ENCODE measurements around the gene ATP4A.

The ATP4A gene

GRCh38 chr19:35512831-35513627, 50.4 kb downstream of the ATP4A start:
- Histone ChIP-seq H3K4me1 (ENCODE audit: insufficient read depth, low read length, poor library complexity, severe bottlenecking) (peaks cover 13% of the 10 kb centered on the region), H3K27me3 (ENCODE audit: insufficient read depth, low read length, poor library complexity, severe bottlenecking) (no peaks in the 10 kb centered on the region), H4K20me1 (ENCODE audit: insufficient read depth, low read length, poor library complexity, severe bottlenecking) (no peaks in the 10 kb centered on the region), H3K4me3 (ENCODE audit: low read length, poor library complexity, severe bottlenecking) (no peak overlapping the region), H3K36me3 (ENCODE audit: insufficient read depth, low read length) (no peaks in the 10 kb centered on the region), H3K4me2 (ENCODE audit: low read depth, low read length, poor library complexity, severe bottlenecking) (no peak overlapping the region), H3F3A (ENCODE audit: low read depth) (no peaks in the 10 kb centered on the region), H3K9me2 (replicated peaks; ENCODE audit: low read depth, low read length) (no peaks in the 10 kb centered on the region), H2AFZ (ENCODE audit: low read length) (no peak overlapping the region), H3K9ac (ENCODE audit: low read depth, low read length, poor library complexity, severe bottlenecking) (no peak overlapping the region), H3K9me3 (ENCODE audit: insufficient read depth, low read depth, low read length) (no peaks in the 10 kb centered on the region), H3K79me2 (ENCODE audit: insufficient read depth, low read length) (no peaks in the 10 kb centered on the region)
- TF ChIP-seq EZH2phosphoT487 (IDR thresholded peaks at IDR 0.05; ENCODE audit: borderline replicate concordance) (no peak), CTCF (conservative IDR thresholded peaks at IDR 0.05; ENCODE audit: low read length) (no peak)

DNA sequence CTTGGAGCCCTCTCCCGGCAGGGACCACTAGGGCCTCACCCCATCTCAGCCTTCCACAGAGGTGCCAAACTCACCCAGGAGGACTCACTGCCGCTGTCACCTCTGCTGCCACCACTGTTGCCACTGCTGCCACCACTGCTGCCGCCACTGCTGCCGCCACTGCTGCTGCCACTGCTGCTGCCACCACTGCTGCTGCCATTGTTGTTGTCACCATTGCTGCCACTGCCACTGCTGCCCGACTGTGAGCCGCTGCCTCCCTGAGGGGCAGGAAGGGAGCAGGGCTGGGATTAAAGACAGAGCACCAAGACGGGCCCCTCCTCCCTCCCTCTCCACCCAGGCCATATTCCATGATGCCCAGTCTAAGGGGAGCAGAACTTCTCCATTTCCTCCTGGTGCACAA, 52.1 kb downstream of the ATP4A start:
- Histone ChIP-seq H3F3A (ENCODE audit: low read depth) (no peaks in the 10 kb centered on the region), H3K36me3 (ENCODE audit: insufficient read depth, low read length) (no peaks in the 10 kb centered on the region), H3K27me3 (ENCODE audit: insufficient read depth, low read length, poor library complexity, severe bottlenecking) (no peaks in the 10 kb centered on the region), H3K9ac (ENCODE audit: low read depth, low read length, poor library complexity, severe bottlenecking) (no peak overlapping the region), H3K79me2 (ENCODE audit: insufficient read depth, low read length) (no peaks in the 10 kb centered on the region), H3K4me1 (ENCODE audit: insufficient read depth, low read length, poor library complexity, severe bottlenecking) (peaks cover 13% of the 10 kb centered on the region), H3K4me3 (ENCODE audit: low read length, poor library complexity, severe bottlenecking) (no peak overlapping the region), H4K20me1 (ENCODE audit: insufficient read depth, low read length, poor library complexity, severe bottlenecking) (no peaks in the 10 kb centered on the region), H2AFZ (ENCODE audit: low read length) (no peak overlapping the region), H3K9me3 (ENCODE audit: insufficient read depth, low read depth, low read length) (no peaks in the 10 kb centered on the region), H3K9me2 (replicated peaks; ENCODE audit: low read depth, low read length) (no peaks in the 10 kb centered on the region), H3K4me2 (ENCODE audit: low read depth, low read length, poor library complexity, severe bottlenecking) (no peak overlapping the region)
- TF ChIP-seq EZH2phosphoT487 (IDR thresholded peaks at IDR 0.05; ENCODE audit: borderline replicate concordance) = no peak

DNA sequence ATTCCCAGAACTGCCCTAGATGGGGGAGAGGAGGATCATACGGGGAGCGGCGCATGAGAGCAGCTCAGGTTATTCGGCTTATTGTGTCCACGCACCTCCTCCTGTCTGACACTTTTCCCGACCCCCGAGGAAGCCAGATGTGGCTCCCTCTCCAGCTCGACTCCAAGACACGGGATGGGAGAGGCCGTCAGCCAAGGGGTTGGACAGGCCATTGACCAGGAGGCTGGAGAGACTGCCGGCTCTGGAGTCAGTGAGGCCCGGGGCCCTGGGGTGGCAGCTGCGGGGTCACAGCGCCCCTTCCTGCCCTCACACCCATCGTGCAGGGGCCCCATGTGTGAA, 52.9 kb downstream of the ATP4A start:
- TF ChIP-seq CTCF (conservative IDR thresholded peaks at IDR 0.05; ENCODE audit: low read length) (no peak), EZH2phosphoT487 (IDR thresholded peaks at IDR 0.05; ENCODE audit: borderline replicate concordance) (no peak)
- Histone ChIP-seq H3K4me1 (ENCODE audit: insufficient read depth, low read length, poor library complexity, severe bottlenecking) (peaks cover 13% of the 10 kb centered on the region), H3K9ac (ENCODE audit: low read depth, low read length, poor library complexity, severe bottlenecking) (no peak overlapping the region), H3K9me3 (ENCODE audit: insufficient read depth, low read depth, low read length) (no peaks in the 10 kb centered on the region), H3K4me2 (ENCODE audit: low read depth, low read length, poor library complexity, severe bottlenecking) (peak overlapping the region; percentile 75), H2AFZ (ENCODE audit: low read length) (no peak overlapping the region), H3K27me3 (ENCODE audit: insufficient read depth, low read length, poor library complexity, severe bottlenecking) (no peaks in the 10 kb centered on the region), H3F3A (ENCODE audit: low read depth) (no peaks in the 10 kb centered on the region), H3K36me3 (ENCODE audit: insufficient read depth, low read length) (no peaks in the 10 kb centered on the region), H3K4me3 (ENCODE audit: low read length, poor library complexity, severe bottlenecking) (peak overlapping the region; percentile 72), H3K9me2 (replicated peaks; ENCODE audit: low read depth, low read length) (no peaks in the 10 kb centered on the region), H3K79me2 (ENCODE audit: insufficient read depth, low read length) (no peaks in the 10 kb centered on the region), H4K20me1 (ENCODE audit: insufficient read depth, low read length, poor library complexity, severe bottlenecking) (no peaks in the 10 kb centered on the region)

Data from Loucy (cell line).